GM10248 (cell line): Measurements from ENCODE around the gene PDE12.
"Not testable (repeated sequence)": the region's sequence is repeated elsewhere in the genome, so short reads cannot be mapped to it uniquely, and the experiment has no call there.

Source experiments
- CTCF ChIA-PET: fragments of 300-600 bp; sonication (Branson Sonifier 250); formaldehyde crosslinking; extraction: SDS; loops from one replicate; lab custom pipeline; 2021; ENCODE audit warnings: antibody characterized with exemption; lab: Yijun Ruan, JAX
- POLR2A ChIA-PET: fragments of 350-650 bp; sonication (Branson Sonifier 250); formaldehyde crosslinking; extraction: SDS; loops from one replicate; lab custom pipeline; 2020; ENCODE audit warnings: antibody characterized with exemption; lab: Yijun Ruan, JAX
- DNase-seq: peaks from one replicate; pipeline ENCODE4 v3.0.0; 2012; ENCODE audit errors: extremely low spot score
- CTCF ChIP-seq: IDR thresholded peaks from 2 replicates; pipeline ENCODE4 v1.5.1; 2012; ENCODE audit warnings: mild to moderate bottlenecking, low read depth; ENCODE audit errors: extremely low read depth, missing control alignments, control extremely low read depth

Gene PDE12

GRCh38 chr3:57605683-57606082, 49.6 kb downstream of the PDE12 start:
- TF ChIP-seq CTCF, result no peak
- POLR2A ChIA-PET, result no interaction called here
- DNase-seq, result no peak
- CTCF ChIA-PET, result no interaction called here

GRCh38 chr3:57611870-57612269, 55.8 kb downstream of the PDE12 start:
- POLR2A ChIA-PET, DNase-seq, CTCF ChIA-PET: not testable (repeated sequence)

GRCh38 chr3:57616233-57616632, 60.2 kb downstream of the PDE12 start:
- TF ChIP-seq CTCF, result no peak
- DNase-seq, result no peak
- POLR2A ChIA-PET, result interaction anchor here (0.6 kb wide), 1 partner anchor 158 kb away, joined by 8 read pairs; no protein-coding TSS in a partner anchor
- CTCF ChIA-PET, result interaction anchor here (1.4 to 2.2 kb wide), 2 partner anchors 13 to 16 kb away, joined by 4 to 6 read pairs; no protein-coding TSS in a partner anchor
